Activated effector memory CD4-positive, alpha-beta T cell treated with anti-CD3 and anti-CD28 coated beads, Interleukin-2, amount 50 U/mL, for 16 hours (primary cell): Measurements from ENCODE around the gene ZNF575.

Experiments used
- DNase-seq: peaks from one replicate; pipeline ENCODE4 v3.0.0-alpha.2; 2020

Gene ZNF575, protein sequence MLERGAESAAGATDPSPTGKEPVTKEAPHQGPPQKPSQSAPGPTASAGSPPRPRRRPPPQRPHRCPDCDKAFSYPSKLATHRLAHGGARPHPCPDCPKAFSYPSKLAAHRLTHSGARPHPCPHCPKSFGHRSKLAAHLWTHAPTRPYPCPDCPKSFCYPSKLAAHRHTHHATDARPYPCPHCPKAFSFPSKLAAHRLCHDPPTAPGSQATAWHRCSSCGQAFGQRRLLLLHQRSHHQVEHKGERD

GRCh38 chr19:43532962-43533545 lies at the start of gene ZNF575:
TSS of gene ZNF575 (plus strand) at chr19:43533188. CDS start at chr19:43534423, 1,235 bp downstream.
- peak; percentile 94 for DNase-seq

DNA sequence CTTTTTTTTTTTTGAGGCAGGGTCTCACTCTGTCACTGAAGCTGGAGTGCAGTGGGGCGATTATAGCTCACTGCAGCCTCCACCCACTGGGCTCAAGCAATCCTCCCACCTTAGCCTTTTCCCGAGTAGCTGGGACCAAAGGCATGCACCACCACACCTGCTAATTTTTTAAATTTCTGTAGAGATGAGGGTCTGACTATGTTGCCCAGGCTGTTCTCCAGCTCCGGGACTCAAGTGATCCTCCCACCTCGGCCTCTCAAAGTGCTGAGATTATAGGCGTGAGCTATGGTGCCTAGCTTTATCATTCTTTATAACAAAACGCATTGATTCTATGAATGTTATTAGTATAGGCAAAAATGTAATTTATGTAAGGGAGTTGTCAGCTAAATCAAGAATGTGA lies 49.7 kb upstream of the ZNF575 start:
- no peak for DNase-seq

- no peak for DNase-seq
Observed at GRCh38 chr19:43485951-43486350, 47.0 kb upstream of the ZNF575 start.

DNA sequence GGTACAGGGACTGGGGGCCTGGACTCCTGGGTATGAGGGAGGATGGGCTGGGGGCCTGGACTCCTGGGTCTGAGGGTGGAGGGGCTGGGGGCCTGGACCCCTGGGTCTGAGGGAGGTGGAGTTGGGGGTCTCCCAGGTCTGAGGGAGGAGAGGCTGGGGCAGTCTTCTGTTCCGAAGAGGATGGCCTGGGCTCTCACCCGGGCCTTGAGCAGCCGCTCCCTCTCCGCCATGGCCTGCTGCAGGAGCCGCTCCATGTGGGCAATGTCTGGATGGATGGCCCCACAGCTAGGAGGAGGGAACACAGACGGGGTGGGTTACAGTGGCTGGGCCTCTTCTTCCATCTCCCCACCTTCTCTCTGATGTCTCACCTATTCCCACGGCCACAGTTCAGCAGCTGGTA lies 46.6 kb upstream of the ZNF575 start:
- DNase-seq, result no peak

DNA sequence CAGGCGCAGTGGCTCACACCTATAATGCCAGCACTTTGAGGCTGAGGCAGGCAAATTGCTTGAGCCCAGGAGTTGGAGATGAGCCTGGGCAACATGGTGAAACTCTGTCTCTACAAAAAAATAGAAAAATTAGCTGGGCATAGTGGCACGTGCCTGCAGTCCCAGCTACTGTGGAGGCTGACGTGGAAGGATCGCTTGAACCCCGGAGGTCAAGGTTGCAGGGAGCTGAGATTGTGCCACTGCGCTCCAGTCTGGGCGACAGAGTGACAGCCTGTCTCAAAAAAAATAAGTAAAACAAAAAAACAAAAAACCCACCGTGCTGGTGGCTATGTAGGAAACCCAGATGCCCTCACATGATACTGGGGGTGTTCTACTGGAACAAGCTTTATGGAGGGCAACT lies 44.8 kb upstream of the ZNF575 start:
- no peak for DNase-seq

DNA sequence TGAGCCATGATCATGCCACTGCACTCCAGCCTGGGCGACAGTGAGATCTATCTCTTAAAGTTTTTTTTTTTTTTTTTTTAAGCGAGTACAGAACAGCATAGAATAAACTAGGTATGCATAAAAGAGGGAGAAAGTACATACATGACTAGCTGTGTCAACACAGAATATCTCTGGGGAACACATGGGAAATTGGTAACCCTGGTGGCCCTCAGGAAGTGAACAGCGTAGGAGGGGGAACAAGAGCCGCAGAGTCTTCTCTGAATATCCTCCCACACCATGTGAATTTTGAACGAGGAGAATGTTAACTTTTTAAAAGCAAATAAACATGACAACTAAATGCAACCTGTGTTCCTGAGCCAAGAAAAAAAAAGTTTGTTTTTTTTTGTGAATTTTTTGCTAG lies 43.7 kb upstream of the ZNF575 start:
- DNase-seq, result no peak

- no peak for DNase-seq
Observed at GRCh38 chr19:43489979-43490599, 42.9 kb upstream of the ZNF575 start.

DNA sequence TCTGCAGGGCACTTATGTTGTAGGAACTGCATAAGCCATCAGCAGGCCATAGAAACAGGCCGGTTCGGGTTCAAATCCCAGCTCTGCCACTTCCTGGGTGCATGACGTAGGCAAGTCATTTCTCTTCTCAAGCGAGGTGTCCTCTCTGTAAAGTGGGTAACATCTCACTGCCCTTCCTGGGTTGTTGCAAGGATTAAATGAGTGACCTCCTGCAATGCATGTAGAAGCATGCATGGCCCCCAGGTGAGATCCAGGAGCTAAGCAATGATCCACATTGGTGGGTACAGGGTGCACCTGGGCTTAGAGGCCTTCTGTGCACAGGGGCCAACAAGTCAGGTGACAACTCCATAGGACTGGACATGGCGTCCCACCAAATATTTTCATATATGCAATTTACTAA lies 42.2 kb upstream of the ZNF575 start:
- DNase-seq, result no peak

GRCh38 chr19:43495082-43495481 lies 37.9 kb upstream of the ZNF575 start:
- no peak for DNase-seq

DNA sequence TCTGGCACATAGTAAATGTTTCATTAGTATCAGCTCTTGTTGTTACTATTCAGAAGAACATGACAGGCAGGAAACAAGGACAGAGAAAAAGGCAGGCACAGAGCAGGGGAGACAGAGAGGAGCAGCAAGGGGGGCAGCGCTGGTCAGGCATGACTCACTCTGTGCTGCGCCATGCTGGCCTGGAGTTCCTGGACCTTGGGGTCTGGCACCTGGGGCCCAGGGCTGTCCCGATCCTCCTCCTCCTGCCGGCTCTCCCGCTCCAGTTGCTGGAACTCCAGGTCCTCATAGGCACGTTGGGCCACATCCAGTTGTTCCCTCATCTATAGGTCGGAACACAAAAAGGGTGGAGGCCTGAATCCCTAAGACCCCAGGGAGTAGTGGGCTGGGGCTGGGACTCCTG lies 36.0 kb upstream of the ZNF575 start:
- DNase-seq, result no peak

DNA sequence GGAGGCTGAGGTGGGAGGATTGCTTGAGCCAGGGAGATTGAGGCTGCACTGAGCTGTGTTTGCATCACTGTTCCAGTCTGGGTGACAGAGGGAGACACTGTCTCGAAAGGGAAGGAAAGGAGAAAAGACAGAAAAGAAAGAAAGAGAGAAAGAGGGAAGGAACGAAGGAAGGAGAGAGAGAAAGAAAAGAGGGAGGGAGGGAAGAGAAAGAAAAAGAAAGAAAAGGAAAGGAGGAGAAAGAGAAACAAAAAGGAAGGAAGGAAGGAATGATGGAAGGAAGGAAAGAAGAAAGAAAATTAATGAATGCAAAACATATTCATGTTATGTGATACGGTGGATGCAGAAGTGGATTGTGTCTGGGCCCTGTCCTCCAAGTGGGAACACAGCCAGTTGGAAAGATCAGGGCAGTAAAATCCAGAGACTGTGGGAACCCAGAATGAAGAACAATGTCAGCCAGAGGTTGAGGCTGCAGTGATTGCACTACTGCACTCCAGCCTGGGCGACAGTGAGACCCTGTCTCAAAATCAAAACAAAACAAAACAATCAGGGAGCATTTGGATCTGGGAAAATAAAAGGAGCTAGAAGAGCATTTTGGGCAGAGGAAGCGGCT lies 34.6 kb upstream of the ZNF575 start:
- no peak for DNase-seq

- no peak for DNase-seq
Observed at GRCh38 chr19:43499042-43499441, 33.9 kb upstream of the ZNF575 start.

DNA sequence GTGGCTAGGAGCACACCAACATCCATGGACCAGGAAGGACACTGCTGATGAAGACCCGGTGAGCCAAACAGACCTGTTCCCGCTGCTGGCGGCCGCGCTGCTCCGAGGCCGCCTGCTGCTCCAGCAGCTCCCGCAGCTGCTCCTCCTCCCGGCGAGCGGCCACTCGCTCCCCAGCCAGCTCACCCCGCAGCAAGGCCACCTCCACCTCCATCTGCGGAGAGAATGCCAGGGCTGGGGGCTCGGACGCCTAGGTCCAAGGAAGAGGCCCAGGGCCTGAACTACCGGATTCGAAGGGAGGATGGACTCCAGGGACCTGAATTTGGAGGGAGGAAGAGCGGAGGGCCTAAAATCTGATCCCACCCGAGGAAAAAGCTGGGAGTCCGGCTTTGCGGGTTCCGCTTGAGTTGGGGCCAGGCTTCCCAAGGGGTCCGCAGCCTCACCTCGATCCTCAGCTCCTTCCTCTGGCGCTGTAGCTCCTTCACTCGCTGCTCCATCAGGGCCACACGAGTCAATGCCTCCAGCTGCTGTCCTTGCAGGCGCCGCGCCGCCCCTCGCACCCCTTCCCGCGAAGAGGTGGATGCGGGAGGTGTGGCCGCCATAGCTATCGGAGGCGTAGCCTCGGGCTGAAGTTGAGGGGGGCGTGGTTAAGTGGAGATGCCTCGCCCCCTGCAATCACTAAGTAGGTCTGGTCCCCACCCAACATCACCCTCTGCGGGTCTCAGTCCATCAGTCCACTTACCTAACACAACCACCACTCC lies 31.1 kb upstream of the ZNF575 start:
- DNase-seq, result no peak

- DNase-seq, result no peak
Observed at GRCh38 chr19:43502419-43502976, 30.5 kb upstream of the ZNF575 start.

DNA sequence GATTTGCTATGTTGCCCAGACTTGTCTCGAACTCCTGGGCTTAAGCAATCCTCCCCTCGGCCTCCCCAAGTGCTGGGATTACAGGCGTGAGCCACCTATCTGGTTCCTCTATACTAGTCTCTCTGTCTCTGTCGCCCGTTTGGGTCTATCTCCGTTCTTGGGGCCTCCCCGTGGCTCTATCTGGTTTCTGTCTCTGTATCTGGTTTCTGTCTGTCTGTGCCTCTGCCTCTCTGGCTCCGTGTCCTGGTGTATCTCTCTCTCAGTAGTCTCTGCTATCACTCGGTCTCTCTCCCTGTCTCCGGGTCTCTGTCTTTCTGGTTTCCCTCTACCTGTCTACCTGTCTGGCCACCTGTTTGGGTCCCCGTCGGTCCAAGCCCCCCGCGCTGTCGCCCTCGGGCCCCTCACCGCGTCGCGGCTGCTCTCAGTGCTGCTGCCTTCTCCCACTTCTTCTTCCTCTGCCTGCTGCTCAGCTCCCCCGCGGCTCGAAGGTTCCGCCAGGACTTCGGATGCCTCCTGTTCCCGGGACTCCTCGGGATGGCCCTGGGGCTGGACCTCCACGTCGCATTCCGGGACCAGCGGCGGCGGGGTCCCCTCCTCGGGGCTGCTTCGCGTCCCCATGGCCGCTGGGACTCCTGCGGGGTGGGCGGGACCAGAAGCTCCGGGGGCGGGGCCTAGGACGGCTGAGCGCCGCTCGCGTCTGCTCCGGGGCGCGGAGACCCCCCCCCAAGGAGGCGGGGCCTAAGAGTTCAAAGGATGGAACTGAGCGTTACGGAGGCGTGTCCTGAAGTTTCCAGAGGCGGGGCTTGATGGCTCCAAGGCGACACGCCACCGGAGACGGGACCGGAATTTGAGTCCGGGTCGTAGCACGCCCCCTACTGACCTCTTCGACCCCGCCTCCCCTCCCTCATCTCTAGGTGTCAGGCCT lies 29.2 kb upstream of the ZNF575 start:
- DNase-seq, result peak; percentile 99

GRCh38 chr19:43504426-43505185 lies 28.4 kb upstream of the ZNF575 start, which contains the start of gene PHLDB3:
TSS of gene PHLDB3 (minus strand) at chr19:43504746. CDS start at chr19:43504118, 628 bp downstream.
- DNase-seq, result peak; percentile 84

DNA sequence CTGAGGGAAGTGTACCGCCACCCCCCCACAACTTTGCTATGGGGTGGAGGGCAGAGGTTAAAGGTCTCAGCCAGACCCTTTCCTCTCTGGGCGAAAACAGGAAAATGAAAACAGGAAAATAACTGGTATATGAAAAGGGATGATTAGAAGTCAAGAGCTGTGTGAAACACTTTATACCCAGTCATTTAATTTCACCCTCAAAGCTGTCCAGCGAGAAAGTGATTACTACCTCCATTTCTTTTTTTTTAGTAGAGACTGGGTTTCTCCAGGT lies 27.9 kb upstream of the ZNF575 start:
- no peak for DNase-seq

- no peak for DNase-seq
Observed at GRCh38 chr19:43505941-43506340, 27.0 kb upstream of the ZNF575 start.

DNA sequence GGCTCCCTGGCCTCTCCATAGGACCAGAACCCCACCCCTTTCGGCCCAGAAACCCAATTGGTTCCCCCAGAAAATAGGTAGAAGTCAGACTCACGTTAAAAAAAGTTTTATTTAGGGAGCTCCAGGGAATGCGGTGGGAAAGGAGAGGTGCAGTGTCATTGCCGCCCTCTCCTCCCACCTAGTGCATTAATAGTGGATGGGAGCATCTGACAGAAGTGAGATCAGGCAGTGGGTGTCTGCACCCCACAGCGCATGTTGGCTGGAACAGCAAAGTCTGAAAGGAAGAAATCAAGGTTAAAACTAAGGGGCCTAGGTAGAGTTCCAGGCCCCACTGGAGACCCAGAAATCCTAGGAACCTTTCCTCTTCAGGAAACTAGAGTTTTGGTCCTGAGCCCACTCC lies 26.4 kb upstream of the ZNF575 start:
- DNase-seq, result no peak

GRCh38 chr19:43507880-43508279 lies 25.1 kb upstream of the ZNF575 start:
- no peak for DNase-seq

DNA sequence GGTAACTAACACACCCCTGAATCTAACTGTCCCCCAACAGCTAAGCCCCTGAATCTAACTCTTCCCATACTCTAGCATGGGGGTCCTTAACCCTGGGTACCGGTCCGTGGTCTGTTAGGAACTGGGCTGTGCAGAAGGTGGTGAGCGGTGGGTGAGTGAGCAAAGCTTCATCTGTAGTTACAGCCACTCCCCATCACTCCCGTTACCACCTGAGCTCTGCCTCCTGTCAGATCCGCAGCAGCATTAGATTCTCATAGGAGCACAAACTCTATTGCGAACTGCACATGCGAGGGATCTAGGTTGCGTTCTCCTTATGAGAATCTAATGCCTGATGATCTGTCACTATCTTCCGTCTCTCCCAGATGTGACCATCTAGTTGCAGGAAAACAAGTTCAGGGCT lies 22.3 kb upstream of the ZNF575 start:
- no peak for DNase-seq
